Measurements from ENCODE around the gene PRRT1.

GRCh38 chr6:32189742-32190053 is 38.0 kb upstream of the PRRT1 start:
- no peak for TF ChIP-seq CTCF (conservative IDR thresholded peaks at IDR 0.05; ENCODE audit: low read length)
- no peak for TF ChIP-seq EZH2phosphoT487 (IDR thresholded peaks at IDR 0.05; ENCODE audit: borderline replicate concordance, low read depth, low read length)

Measured in OCI-LY7 (cell line).